GM12878 (cell line): ENCODE data around the gene REEP5. TPM values are rescaled to one million over a fixed set of nuclear protein-coding genes. Genes with fewer than 3 reads are reported as not detected.

ENCODE experiments used
- ATAC-seq: fragments of 200-7000 bp; cut with Tn5 transposase; 3 replicates; pipeline ENCODE4 v1.9.1; 2020; ENCODE audit warnings: mild to moderate bottlenecking, moderate library complexity
- BruUV-seq: library from RNA; stranded (reverse); fragments of 400-500 nt; replicated peaks from 2 replicates; lab custom pipeline; 2021; lab: Mats Ljungman, UMichigan
- CTCF ChIA-PET: fragments of 300-600 bp; sonication (Branson Sonifier 250); formaldehyde crosslinking; extraction: SDS; loops from one replicate; lab custom pipeline; 2021; ENCODE audit warnings: inconsistent platforms; lab: Yijun Ruan, JAX
- POLR2A ChIA-PET: fragments of 350-600 bp; formaldehyde crosslinking; extraction: SDS; loops from one replicate; lab custom pipeline; 2021; ENCODE audit warnings: inconsistent platforms; lab: Charles Lee
- RAD21 ChIA-PET: fragments of 300-600 bp; sonication (Branson Sonifier 250); formaldehyde crosslinking; loops from one replicate; lab custom pipeline; 2023; ENCODE audit warnings: antibody characterized with exemption; ENCODE audit not compliant: unreplicated experiment; lab: Charles Lee
- SMC1A ChIA-PET: fragments of 300-600 bp; sonication (Branson Sonifier 250); formaldehyde crosslinking; loops from one replicate; lab custom pipeline; 2023; ENCODE audit not compliant: unreplicated experiment, uncharacterized antibody; lab: Charles Lee
- DNase-seq: peaks from one replicate; pipeline ENCODE4 v3.0.0-alpha.2; 2011; ENCODE audit warnings: low read depth, low spot score
- FAIRE-seq: peaks from 3 replicates; lab custom pipeline; 2011; peaks lifted over from hg19 to GRCh38; lab: Jason Lieb, UNC
- H2AFZ ChIP-seq: 2 replicates; pipeline ENCODE4 v1.6.0; 2011; ENCODE audit warnings: low read depth, low read length, control low read depth; ENCODE audit not compliant: control insufficient read depth
- H3K27ac ChIP-seq: 2 replicates; pipeline ENCODE4 v1.5.1; 2011; ENCODE audit warnings: control low read depth; ENCODE audit not compliant: control insufficient read depth, insufficient read depth
- H3K27me3 ChIP-seq, 2 experiments: replicated peaks in 1 of 2; 2 replicates each; pipeline versions ENCODE4 v1.6.0 to v1.6.1; 2011; ENCODE audit warnings: low read length in 1 of 2; ENCODE audit not compliant: control insufficient read depth in 2 of 2, insufficient read depth in 2 of 2
- H3K36me3 ChIP-seq, 2 experiments: 2 replicates each; pipeline ENCODE4 v1.5.1; 2011; ENCODE audit warnings: low read length in 1 of 2; ENCODE audit not compliant: control insufficient read depth in 2 of 2, insufficient read depth in 2 of 2
- H3K4me1 ChIP-seq: 2 replicates; pipeline ENCODE4 v1.6.1; 2011; ENCODE audit warnings: mild to moderate bottlenecking, low read length, moderate library complexity, mixed read lengths; ENCODE audit not compliant: control insufficient read depth, insufficient read depth
- H3K4me2 ChIP-seq: 2 replicates; pipeline ENCODE4 v1.6.0; 2011; ENCODE audit warnings: control low read depth; ENCODE audit not compliant: control insufficient read depth, insufficient read depth
- H3K4me3 ChIP-seq: fragments of 200-600 bp; sonication (generic); 2 replicates; pipeline ENCODE4 v1.5.1; 2016
- H3K79me2 ChIP-seq: 2 replicates; pipeline ENCODE4 v1.6.0; 2011; ENCODE audit warnings: low read length; ENCODE audit not compliant: control insufficient read depth, insufficient read depth
- H3K9ac ChIP-seq: 2 replicates; pipeline ENCODE4 v1.8.0; 2011; ENCODE audit warnings: low read length, control low read depth, mixed read lengths; ENCODE audit not compliant: control insufficient read depth, insufficient read depth
- H3K9me3 ChIP-seq: replicated peaks from 3 replicates; pipeline ENCODE4 v1.5.1; 2011; ENCODE audit warnings: mild to moderate bottlenecking, low read length; ENCODE audit not compliant: control insufficient read depth, insufficient read depth
- H4K20me1 ChIP-seq: 2 replicates; pipeline ENCODE4 v1.6.0; 2011; ENCODE audit not compliant: control insufficient read depth, insufficient read depth
- BCL11A ChIP-seq: IDR thresholded peaks from 2 replicates; pipeline ENCODE4 v1.6.1; 2011; ENCODE audit warnings: low read depth, low read length
- JUNB ChIP-seq: IDR thresholded peaks from 2 replicates; pipeline ENCODE4 v1.6.1; 2016; ENCODE audit warnings: antibody characterized with exemption, mild to moderate bottlenecking
- KLF5 ChIP-seq: fragments of 450-650 bp; IDR thresholded peaks from 2 replicates; pipeline ENCODE4 v1.6.1; 2014; ENCODE audit warnings: mild to moderate bottlenecking; ENCODE audit not compliant: partially characterized antibody
- MXI1 ChIP-seq: fragments of 150-350 bp; IDR thresholded peaks from 2 replicates; pipeline ENCODE4 v1.6.1; 2011; ENCODE audit warnings: low read depth, mild to moderate bottlenecking, inconsistent platforms, low read length, improper control_type of control experiment
- POLR2A ChIP-seq: IDR thresholded peaks from 2 replicates; pipeline ENCODE4 v1.6.1; 2011; ENCODE audit warnings: low read depth, mild to moderate bottlenecking, low read length
- POLR2AphosphoS2 ChIP-seq: IDR thresholded peaks from 2 replicates; pipeline ENCODE4 v1.6.1; 2011; ENCODE audit warnings: low read depth, mild to moderate bottlenecking, low read length, improper control_type of control experiment, moderate library complexity
- RAD51 ChIP-seq: fragments of 450-650 bp; IDR thresholded peaks from 2 replicates; pipeline ENCODE4 v1.6.1; 2016; ENCODE audit warnings: moderate library complexity, mild to moderate bottlenecking, inconsistent platforms
- SMC3 ChIP-seq: IDR thresholded peaks from 2 replicates; pipeline ENCODE4 v1.6.1; 2011; ENCODE audit warnings: low read length, improper control_type of control experiment, borderline replicate concordance
- STAT1 ChIP-seq: fragments of 450-650 bp; conservative IDR thresholded peaks from 2 replicates; pipeline ENCODE4 v1.6.1; 2014; ENCODE audit warnings: antibody characterized with exemption, mild to moderate bottlenecking
- WGBS: methylation state at CpG from one replicate; pipeline ENCODE4 v1.1.6; 2016; ENCODE audit warnings: low lambda C conversion rate; ENCODE audit not compliant: insufficient replicate concordance, insufficient coverage; ENCODE audit errors: missing lambda C conversion rate; 5-methylcytosine and 5-hydroxymethylcytosine counted together
- in situ Hi-C: fragments of 300-500 bp; cut with MboI; formaldehyde crosslinking; loops from 9 replicates; pipeline ENCODE4 v1.14.3; 2018; ENCODE audit warnings: mixed read lengths
- intact Hi-C: fragments of 100-400 bp; cut with micrococcal nuclease; formaldehyde crosslinking; loops from one replicate; pipeline ENCODE4 v1.14.2; 2022; ENCODE audit not compliant: unreplicated experiment
- polyA plus RNA-seq, 11 experiments: library from polyadenylated mRNA; depleted of rRNA in 4 of 11; unstranded in 6 of 11; stranded (reverse) in 5 of 11; fragments of >200 nt; fragmentation: Nextera tagmentation in 4 of 11; fragmentation: Illumina TruSeq in 1 of 11; extraction: Ambion mirVana in 4 of 11; extraction: Trizol in 1 of 11; gene quantifications; 1 replicate in 1 of 11; 2 replicates in 10 of 11; pipeline versions ENCODE4 v1.2.1 to v1.2.3, GENCODE V29; 2011 to 2016; ENCODE audit warnings: inconsistent platforms in 2 of 11, missing spikeins in 2 of 11, low read depth in 1 of 11
- total RNA-seq, 4 experiments: library from RNA; depleted of rRNA in 3 of 4; stranded (reverse); fragments of >200 nt in 3 of 4; fragmentation: Illumina TruSeq in 1 of 4; extraction: Trizol in 1 of 4; gene quantifications; 2 replicates each; pipeline versions ENCODE4 v1.2.1 to v1.2.3, GENCODE V29; 2013 to 2021
- TF ChIP-seq, protein P1 (sequence below): IDR thresholded peaks from 2 replicates; pipeline ENCODE4 v1.6.1; 2011; ENCODE audit warnings: borderline replicate concordance, low read depth, mild to moderate bottlenecking, moderate library complexity, low read length; ENCODE audit not compliant: insufficient read depth, poor library complexity, severe bottlenecking
- TF ChIP-seq, protein P2 (sequence below): IDR thresholded peaks from 2 replicates; pipeline ENCODE4 v1.6.1; 2012; ENCODE audit warnings: mild to moderate bottlenecking, low read depth, low read length
- TF ChIP-seq, protein P3 (sequence below): IDR thresholded peaks from 2 replicates; pipeline ENCODE4 v1.6.1; 2012; ENCODE audit warnings: low read length, inconsistent platforms

Gene REEP5
- total and polyA plus RNA-seq, 10 of the 15 experiments (the other 5 are each of a cell fraction or from before 2014, with no cell fraction given): 30.5 to 211 (median 113) TPM

DNA sequence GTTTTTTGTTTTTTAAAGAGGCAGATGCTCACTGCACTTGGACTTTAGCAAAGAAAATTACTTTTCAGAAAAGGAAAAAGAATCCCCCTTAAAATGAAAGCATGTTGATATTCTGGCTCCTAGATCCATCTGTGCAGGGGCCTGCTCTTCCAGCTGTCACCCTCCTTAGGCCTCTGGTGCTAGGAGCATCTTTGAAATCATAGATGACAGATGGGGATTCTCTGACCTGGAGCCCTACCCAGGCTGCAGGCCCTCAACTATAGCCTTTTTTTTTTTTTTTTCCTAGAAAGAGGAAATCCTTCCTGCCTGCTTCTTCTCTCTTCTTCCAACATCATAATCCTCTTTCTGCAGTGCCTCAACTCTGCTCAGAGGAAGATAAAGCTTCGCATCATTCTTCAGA lies 38.3 kb upstream of the REEP5 start:
- FAIRE-seq (no peak), ATAC-seq (no peak), DNase-seq (no peak)
- 90% methylated on average over 1 of the region's 1 CpG for WGBS
- H3K9ac ChIP-seq: no peak overlapping the region
- H3K4me2 ChIP-seq: no peak overlapping the region
- intact Hi-C loops: no loop called here
- in situ Hi-C loops: loop anchor here (25.0 kb wide), 1 partner anchor 1448 kb away; the partner anchor contains the start of gene STARD4
- H3K36me3 ChIP-seq: no peaks in the 10 kb centered on the region
- H3K79me2 ChIP-seq: no peaks in the 10 kb centered on the region
- H3K27ac ChIP-seq: no peak overlapping the region
- H2AFZ ChIP-seq: no peak overlapping the region
- BruUV-seq: no TSS peak
- ChIA-PET SMC1A (interaction anchor here (1.2 to 5.0 kb wide), 3 partner anchors 19 to 36 kb away, joined by 5 to 34 read pairs (median 11); no protein-coding TSS in a partner anchor), RAD21 (interaction anchor here (0.7 to 9.8 kb wide), 2 partner anchors 36 to 240 kb away, joined by 3 to 85 read pairs; partner anchors contain the start of gene REEP5), POLR2A (interaction anchor here (0.9 to 1.5 kb wide), 3 partner anchors 8 to 16 kb away, joined by 3 to 4 read pairs (median 4); partner anchors contain the start of gene DCP2)
- H3K27me3 ChIP-seq: no peaks in the 10 kb centered on the region
- H3K4me1 ChIP-seq: peaks cover 38% of the 10 kb centered on the region
- H3K9me3 ChIP-seq: no peaks in the 10 kb centered on the region
- H3K4me3 ChIP-seq: no peak overlapping the region
- TF ChIP-seq BCL11A (no peak), POLR2A (no peak), SMC3 (no peak), POLR2AphosphoS2 (no peak), KLF5 (no peak), RAD51 (no peak), JUNB (no peak), MXI1 (no peak), STAT1 (no peak)
- TF ChIP-seq, protein P1, sequence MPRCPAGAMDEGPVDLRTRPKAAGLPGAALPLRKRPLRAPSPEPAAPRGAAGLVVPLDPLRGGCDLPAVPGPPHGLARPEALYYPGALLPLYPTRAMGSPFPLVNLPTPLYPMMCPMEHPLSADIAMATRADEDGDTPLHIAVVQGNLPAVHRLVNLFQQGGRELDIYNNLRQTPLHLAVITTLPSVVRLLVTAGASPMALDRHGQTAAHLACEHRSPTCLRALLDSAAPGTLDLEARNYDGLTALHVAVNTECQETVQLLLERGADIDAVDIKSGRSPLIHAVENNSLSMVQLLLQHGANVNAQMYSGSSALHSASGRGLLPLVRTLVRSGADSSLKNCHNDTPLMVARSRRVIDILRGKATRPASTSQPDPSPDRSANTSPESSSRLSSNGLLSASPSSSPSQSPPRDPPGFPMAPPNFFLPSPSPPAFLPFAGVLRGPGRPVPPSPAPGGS: no peak
- TF ChIP-seq, protein P2, sequence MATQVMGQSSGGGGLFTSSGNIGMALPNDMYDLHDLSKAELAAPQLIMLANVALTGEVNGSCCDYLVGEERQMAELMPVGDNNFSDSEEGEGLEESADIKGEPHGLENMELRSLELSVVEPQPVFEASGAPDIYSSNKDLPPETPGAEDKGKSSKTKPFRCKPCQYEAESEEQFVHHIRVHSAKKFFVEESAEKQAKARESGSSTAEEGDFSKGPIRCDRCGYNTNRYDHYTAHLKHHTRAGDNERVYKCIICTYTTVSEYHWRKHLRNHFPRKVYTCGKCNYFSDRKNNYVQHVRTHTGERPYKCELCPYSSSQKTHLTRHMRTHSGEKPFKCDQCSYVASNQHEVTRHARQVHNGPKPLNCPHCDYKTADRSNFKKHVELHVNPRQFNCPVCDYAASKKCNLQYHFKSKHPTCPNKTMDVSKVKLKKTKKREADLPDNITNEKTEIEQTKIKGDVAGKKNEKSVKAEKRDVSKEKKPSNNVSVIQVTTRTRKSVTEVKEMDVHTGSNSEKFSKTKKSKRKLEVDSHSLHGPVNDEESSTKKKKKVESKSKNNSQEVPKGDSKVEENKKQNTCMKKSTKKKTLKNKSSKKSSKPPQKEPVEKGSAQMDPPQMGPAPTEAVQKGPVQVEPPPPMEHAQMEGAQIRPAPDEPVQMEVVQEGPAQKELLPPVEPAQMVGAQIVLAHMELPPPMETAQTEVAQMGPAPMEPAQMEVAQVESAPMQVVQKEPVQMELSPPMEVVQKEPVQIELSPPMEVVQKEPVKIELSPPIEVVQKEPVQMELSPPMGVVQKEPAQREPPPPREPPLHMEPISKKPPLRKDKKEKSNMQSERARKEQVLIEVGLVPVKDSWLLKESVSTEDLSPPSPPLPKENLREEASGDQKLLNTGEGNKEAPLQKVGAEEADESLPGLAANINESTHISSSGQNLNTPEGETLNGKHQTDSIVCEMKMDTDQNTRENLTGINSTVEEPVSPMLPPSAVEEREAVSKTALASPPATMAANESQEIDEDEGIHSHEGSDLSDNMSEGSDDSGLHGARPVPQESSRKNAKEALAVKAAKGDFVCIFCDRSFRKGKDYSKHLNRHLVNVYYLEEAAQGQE: no peak
- TF ChIP-seq, protein P3, sequence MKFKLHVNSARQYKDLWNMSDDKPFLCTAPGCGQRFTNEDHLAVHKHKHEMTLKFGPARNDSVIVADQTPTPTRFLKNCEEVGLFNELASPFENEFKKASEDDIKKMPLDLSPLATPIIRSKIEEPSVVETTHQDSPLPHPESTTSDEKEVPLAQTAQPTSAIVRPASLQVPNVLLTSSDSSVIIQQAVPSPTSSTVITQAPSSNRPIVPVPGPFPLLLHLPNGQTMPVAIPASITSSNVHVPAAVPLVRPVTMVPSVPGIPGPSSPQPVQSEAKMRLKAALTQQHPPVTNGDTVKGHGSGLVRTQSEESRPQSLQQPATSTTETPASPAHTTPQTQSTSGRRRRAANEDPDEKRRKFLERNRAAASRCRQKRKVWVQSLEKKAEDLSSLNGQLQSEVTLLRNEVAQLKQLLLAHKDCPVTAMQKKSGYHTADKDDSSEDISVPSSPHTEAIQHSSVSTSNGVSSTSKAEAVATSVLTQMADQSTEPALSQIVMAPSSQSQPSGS: no peak
- TF ChIP-seq, all 136 proteins: peak for 0
- CTCF ChIA-PET: interaction anchor here (0.7 to 1.6 kb wide), 7 partner anchors 19 to 1430 kb away, joined by 3 to 5 read pairs (median 4); no protein-coding TSS in a partner anchor
- no peaks in the 10 kb centered on the region for H4K20me1 ChIP-seq
